ENCODE data around the gene NDUFB10. TPM values are rescaled to one million over a fixed set of nuclear protein-coding genes. Genes with fewer than 3 reads are reported as not detected.

Gene NDUFB10
- total RNA-seq, 1 experiment from 2014 or later: 287 TPM

DNA sequence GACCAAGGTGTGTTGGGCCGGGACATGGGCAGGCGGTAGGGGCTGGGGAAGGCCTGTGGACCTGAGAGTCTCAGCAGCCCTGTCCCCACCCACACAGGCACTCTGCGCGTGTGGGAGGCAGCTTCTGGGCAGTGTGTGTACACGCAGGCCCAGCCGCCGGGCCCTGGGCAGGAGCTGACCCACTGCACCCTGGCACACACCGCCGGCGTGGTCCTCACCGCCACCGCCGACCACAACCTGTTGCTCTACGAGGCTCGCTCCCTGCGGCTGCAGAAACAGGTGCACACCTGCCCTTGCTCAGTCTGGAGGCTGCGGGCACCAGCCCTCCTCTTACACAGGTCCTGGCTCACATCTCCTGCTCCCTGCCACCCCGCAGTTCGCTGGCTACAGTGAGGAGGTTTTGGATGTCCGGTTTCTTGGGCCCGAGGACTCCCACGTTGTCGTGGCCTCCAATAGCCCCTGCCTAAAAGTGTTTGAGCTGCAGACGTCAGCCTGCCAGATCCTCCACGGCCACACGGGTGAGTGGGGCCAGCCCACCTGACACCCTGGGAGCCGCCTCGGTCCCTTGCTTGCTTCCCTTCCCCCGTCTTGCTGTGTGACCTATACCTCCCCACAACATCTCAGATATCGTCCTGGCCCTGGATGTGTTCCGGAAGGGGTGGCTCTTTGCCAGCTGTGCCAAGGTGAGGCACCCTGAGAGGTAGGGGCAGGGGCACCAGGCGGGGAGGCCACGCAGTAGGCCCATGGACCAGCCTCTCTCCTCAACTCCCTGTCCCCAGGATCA lies 16.3 kb downstream of the NDUFB10 start:
- intact Hi-C loops (cut with micrococcal nuclease; ENCODE audit: unreplicated experiment) (no loop called here), in situ Hi-C loops (cut with HindIII; ENCODE audit: low pct_unique_long_range_greater_than_20kb, low sequenced_read_pairs) (no loop called here)
- no peak overlapping the region for H3K27ac ChIP-seq (ENCODE audit: low read length)
- ChIA-PET CTCF (no interaction called here), POLR2A (no interaction called here)
- ATAC-seq: no peak
- peaks cover 13% of the 10 kb centered on the region for H3K4me1 ChIP-seq (ENCODE audit: control insufficient read depth, insufficient read depth, low read length)
- H3K36me3 ChIP-seq (ENCODE audit: control insufficient read depth, insufficient read depth, low read length): no peaks in the 10 kb centered on the region; the same call in 1 of the 2 replicates
- no peaks in the 10 kb centered on the region for H3K9me3 ChIP-seq (ENCODE audit: control insufficient read depth, insufficient read depth, low read depth, low read length)
- no TSS peak for BruUV-seq (replicated peaks)
- TF ChIP-seq POLR2AphosphoS5 (IDR thresholded peaks at IDR 0.05; ENCODE audit: low read depth, low read length): no peak
- TF ChIP-seq, protein P1, sequence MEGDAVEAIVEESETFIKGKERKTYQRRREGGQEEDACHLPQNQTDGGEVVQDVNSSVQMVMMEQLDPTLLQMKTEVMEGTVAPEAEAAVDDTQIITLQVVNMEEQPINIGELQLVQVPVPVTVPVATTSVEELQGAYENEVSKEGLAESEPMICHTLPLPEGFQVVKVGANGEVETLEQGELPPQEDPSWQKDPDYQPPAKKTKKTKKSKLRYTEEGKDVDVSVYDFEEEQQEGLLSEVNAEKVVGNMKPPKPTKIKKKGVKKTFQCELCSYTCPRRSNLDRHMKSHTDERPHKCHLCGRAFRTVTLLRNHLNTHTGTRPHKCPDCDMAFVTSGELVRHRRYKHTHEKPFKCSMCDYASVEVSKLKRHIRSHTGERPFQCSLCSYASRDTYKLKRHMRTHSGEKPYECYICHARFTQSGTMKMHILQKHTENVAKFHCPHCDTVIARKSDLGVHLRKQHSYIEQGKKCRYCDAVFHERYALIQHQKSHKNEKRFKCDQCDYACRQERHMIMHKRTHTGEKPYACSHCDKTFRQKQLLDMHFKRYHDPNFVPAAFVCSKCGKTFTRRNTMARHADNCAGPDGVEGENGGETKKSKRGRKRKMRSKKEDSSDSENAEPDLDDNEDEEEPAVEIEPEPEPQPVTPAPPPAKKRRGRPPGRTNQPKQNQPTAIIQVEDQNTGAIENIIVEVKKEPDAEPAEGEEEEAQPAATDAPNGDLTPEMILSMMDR (IDR thresholded peaks at IDR 0.05): no peak
- TF ChIP-seq, protein P2, sequence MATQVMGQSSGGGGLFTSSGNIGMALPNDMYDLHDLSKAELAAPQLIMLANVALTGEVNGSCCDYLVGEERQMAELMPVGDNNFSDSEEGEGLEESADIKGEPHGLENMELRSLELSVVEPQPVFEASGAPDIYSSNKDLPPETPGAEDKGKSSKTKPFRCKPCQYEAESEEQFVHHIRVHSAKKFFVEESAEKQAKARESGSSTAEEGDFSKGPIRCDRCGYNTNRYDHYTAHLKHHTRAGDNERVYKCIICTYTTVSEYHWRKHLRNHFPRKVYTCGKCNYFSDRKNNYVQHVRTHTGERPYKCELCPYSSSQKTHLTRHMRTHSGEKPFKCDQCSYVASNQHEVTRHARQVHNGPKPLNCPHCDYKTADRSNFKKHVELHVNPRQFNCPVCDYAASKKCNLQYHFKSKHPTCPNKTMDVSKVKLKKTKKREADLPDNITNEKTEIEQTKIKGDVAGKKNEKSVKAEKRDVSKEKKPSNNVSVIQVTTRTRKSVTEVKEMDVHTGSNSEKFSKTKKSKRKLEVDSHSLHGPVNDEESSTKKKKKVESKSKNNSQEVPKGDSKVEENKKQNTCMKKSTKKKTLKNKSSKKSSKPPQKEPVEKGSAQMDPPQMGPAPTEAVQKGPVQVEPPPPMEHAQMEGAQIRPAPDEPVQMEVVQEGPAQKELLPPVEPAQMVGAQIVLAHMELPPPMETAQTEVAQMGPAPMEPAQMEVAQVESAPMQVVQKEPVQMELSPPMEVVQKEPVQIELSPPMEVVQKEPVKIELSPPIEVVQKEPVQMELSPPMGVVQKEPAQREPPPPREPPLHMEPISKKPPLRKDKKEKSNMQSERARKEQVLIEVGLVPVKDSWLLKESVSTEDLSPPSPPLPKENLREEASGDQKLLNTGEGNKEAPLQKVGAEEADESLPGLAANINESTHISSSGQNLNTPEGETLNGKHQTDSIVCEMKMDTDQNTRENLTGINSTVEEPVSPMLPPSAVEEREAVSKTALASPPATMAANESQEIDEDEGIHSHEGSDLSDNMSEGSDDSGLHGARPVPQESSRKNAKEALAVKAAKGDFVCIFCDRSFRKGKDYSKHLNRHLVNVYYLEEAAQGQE (IDR thresholded peaks at IDR 0.05; ENCODE audit: insufficient read depth in 1 of 2, low read depth in 2 of 2, low read length in 1 of 2): no peak
- no peak for TF ChIP-seq TCF7L2 (IDR thresholded peaks at IDR 0.05; ENCODE audit: low read depth, low read length)
- no peak for TF ChIP-seq SIN3A (IDR thresholded peaks at IDR 0.05; ENCODE audit: borderline replicate concordance, insufficient read depth, low read depth, low read length)
- no peak overlapping the region for H3K4me3 ChIP-seq (ENCODE audit: low read depth in 2 of 2, low read length in 2 of 2)
- H3K27me3 ChIP-seq (ENCODE audit: control insufficient read depth, insufficient read depth, low read length): no peaks in the 10 kb centered on the region
- DNase-seq (ENCODE audit: low read depth, low spot score): no peak

DNA sequence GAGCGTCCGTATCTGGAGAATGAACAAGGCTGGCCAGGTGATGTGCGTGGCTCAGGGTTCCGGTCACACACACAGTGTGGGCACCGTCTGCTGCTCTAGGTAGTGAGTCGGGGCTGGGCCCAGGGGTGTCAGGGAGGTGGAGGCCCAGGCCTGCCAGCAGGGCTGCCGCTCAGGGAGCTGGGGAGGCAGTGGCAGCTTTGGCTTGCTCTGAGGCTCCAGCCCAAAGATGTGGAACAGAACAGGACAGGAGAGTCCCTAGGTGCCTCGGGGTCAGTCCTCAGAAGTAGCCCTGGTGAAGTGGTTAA lies 16.8 kb downstream of the NDUFB10 start:
- no TSS peak for BruUV-seq (replicated peaks)
- POLR2A ChIA-PET: no interaction called here
- Histone ChIP-seq H3K27me3 (ENCODE audit: control insufficient read depth, insufficient read depth, low read length) (no peaks in the 10 kb centered on the region), H3K4me1 (ENCODE audit: control insufficient read depth, insufficient read depth, low read length) (peaks cover 18% of the 10 kb centered on the region), H3K36me3 (ENCODE audit: control insufficient read depth, insufficient read depth, low read length) (no peaks in the 10 kb centered on the region; the same call in 1 of the 2 replicates), H3K9me3 (ENCODE audit: control insufficient read depth, insufficient read depth, low read depth, low read length) (no peaks in the 10 kb centered on the region), H3K27ac (ENCODE audit: low read length) (no peak overlapping the region), H3K4me3 (ENCODE audit: low read depth in 2 of 2, low read length in 2 of 2) (no peak overlapping the region)
- DNase-seq (ENCODE audit: low read depth, low spot score): no peak
- no peak for ATAC-seq
- in situ Hi-C loops (cut with HindIII; ENCODE audit: low pct_unique_long_range_greater_than_20kb, low sequenced_read_pairs): no loop called here
- TF ChIP-seq POLR2AphosphoS5 (IDR thresholded peaks at IDR 0.05; ENCODE audit: low read depth, low read length) (no peak), SIN3A (IDR thresholded peaks at IDR 0.05; ENCODE audit: borderline replicate concordance, insufficient read depth, low read depth, low read length) (no peak), TCF7L2 (IDR thresholded peaks at IDR 0.05; ENCODE audit: low read depth, low read length) (no peak)
- TF ChIP-seq, protein P2 (IDR thresholded peaks at IDR 0.05; ENCODE audit: insufficient read depth in 1 of 2, low read depth in 2 of 2, low read length in 1 of 2): no peak
- TF ChIP-seq, protein P1 (IDR thresholded peaks at IDR 0.05): no peak
- CTCF ChIA-PET: no interaction called here
- intact Hi-C loops (cut with micrococcal nuclease; ENCODE audit: unreplicated experiment): no loop called here
